Measurements from ENCODE around the gene ITGA2. TPM values are rescaled to one million over a fixed set of nuclear protein-coding genes. Genes with fewer than 3 reads are reported as not detected.

The ITGA2 gene
- total and polyA plus RNA-seq, 4 experiments from 2014 or later: 0.30 to 1.6 (median 0.93) TPM

- peaks cover 9% of the 10 kb centered on the region for H3K4me1 ChIP-seq (ENCODE audit: insufficient read depth, low read length)
- H3K36me3 ChIP-seq (ENCODE audit: insufficient read depth, low read length): no peaks in the 10 kb centered on the region
- POLR2A ChIA-PET (ENCODE audit: partially characterized antibody): interaction anchor here (0.7 kb wide), 1 partner anchor 43 kb away, joined by 3 read pairs; no protein-coding TSS in a partner anchor
- Mint-ChIP-seq H3K4me1 (peaks cover 3 to 20% (median 12%) of the 10 kb centered on the region in 4 donors), H3K27me3 (peaks cover 1% of the 10 kb centered on the region in 2 donors), H3K36me3 (no peaks in the 10 kb centered on the region), H3K27ac (peak overlapping the region in 4 of 7 donors; percentile 1 to 17 (median 4)), H3K4me3 (peak overlapping the region; percentile 55 to 84 (median 77)), H3K9me3 (no peaks in the 10 kb centered on the region)
- H3K27ac ChIP-seq (ENCODE audit: low read depth, low read length): no peak overlapping the region
- CTCF ChIA-PET (ENCODE audit: partially characterized antibody): interaction anchor here (3.4 kb wide), 1 partner anchor 40 kb away, joined by 24 read pairs; no protein-coding TSS in a partner anchor
- intact Hi-C loops (cut with micrococcal nuclease): loop anchor here (2.0 to 5.0 kb wide), 4 partner anchors 40 to 119 kb away; partner anchors contain the start of gene MOCS2
- H3K4me3 ChIP-seq (ENCODE audit: low read length in 2 of 2): peak overlapping the region in 1 of 2 donors; percentile 67
- H3K27me3 ChIP-seq (ENCODE audit: insufficient read depth, low read length): no peaks in the 10 kb centered on the region
- DNase-seq: peak in 3 of 5 donors; percentile 1 to 19 (median 13)
- H3K9me3 ChIP-seq (ENCODE audit: control insufficient read depth in 1 of 2, low read length in 2 of 2): no peaks in the 10 kb centered on the region
Observed at GRCh38 chr5:52988335-52989024, 672 bp upstream of the ITGA2 start.

GRCh38 chr5:52989781-52990527, 802 bp downstream of the ITGA2 start:
- H3K36me3 ChIP-seq (ENCODE audit: insufficient read depth, low read length): no peaks in the 10 kb centered on the region
- Mint-ChIP-seq H3K4me1 (peaks cover 3 to 20% (median 12%) of the 10 kb centered on the region in 4 donors), H3K9me3 (no peaks in the 10 kb centered on the region), H3K27me3 (peaks cover 0 to 1% of the 10 kb centered on the region in 2 donors), H3K27ac (peak overlapping the region in 1 of 7 donors; percentile 17), H3K4me3 (peak overlapping the region; percentile 76 to 88 (median 80)), H3K36me3 (no peaks in the 10 kb centered on the region)
- H3K4me3 ChIP-seq (ENCODE audit: low read length in 2 of 2): peak overlapping the region; percentile 67 to 84
- H3K27ac ChIP-seq (ENCODE audit: low read depth, low read length): no peak overlapping the region
- intact Hi-C loops (cut with micrococcal nuclease): loop anchor here (2.0 to 5.0 kb wide), 4 partner anchors 41 to 117 kb away; partner anchors contain the start of gene MOCS2
- ChIA-PET CTCF (ENCODE audit: partially characterized antibody) (interaction anchor here (0.7 to 3.4 kb wide), 4 partner anchors 17 to 108 kb away, joined by 3 to 24 read pairs (median 4); no protein-coding TSS in a partner anchor), POLR2A (ENCODE audit: partially characterized antibody) (no interaction called here)
- no peaks in the 10 kb centered on the region for H3K27me3 ChIP-seq (ENCODE audit: insufficient read depth, low read length)
- H3K9me3 ChIP-seq (ENCODE audit: control insufficient read depth in 1 of 2, low read length in 2 of 2): no peaks in the 10 kb centered on the region
- H3K4me1 ChIP-seq (ENCODE audit: insufficient read depth, low read length): peaks cover 9% of the 10 kb centered on the region
- peak in 4 of 5 donors; percentile 15 to 29 (median 23) for DNase-seq

- Histone ChIP-seq H3K36me3 (ENCODE audit: insufficient read depth, low read length) (no peaks in the 10 kb centered on the region), H3K27ac (ENCODE audit: low read depth, low read length) (no peak overlapping the region), H3K4me3 (ENCODE audit: low read length in 2 of 2) (no peak overlapping the region), H3K4me1 (ENCODE audit: insufficient read depth, low read length) (peaks cover 9% of the 10 kb centered on the region), H3K9me3 (ENCODE audit: control insufficient read depth in 1 of 2, low read length in 2 of 2) (no peaks in the 10 kb centered on the region), H3K27me3 (ENCODE audit: insufficient read depth, low read length) (no peaks in the 10 kb centered on the region)
- intact Hi-C loops (cut with micrococcal nuclease): no loop called here
- CTCF ChIA-PET (ENCODE audit: partially characterized antibody): interaction anchor here (0.7 to 3.4 kb wide), 3 partner anchors 16 to 107 kb away, joined by 3 to 24 read pairs (median 4); no protein-coding TSS in a partner anchor
- no peak overlapping the region for H3K27ac Mint-ChIP-seq
- no peak for DNase-seq
- H3K4me3 Mint-ChIP-seq: peak overlapping the region in 5 of 8 donors; percentile 5 to 81 (median 79)
- peaks cover 3 to 20% (median 12%) of the 10 kb centered on the region in 4 donors for H3K4me1 Mint-ChIP-seq
- H3K27me3 Mint-ChIP-seq: peaks cover 0 to 1% of the 10 kb centered on the region in 2 donors
- no peaks in the 10 kb centered on the region for H3K9me3 Mint-ChIP-seq
- H3K36me3 Mint-ChIP-seq: no peaks in the 10 kb centered on the region
- POLR2A ChIA-PET (ENCODE audit: partially characterized antibody): no interaction called here
Observed at GRCh38 chr5:52990528-52990925, 1.4 kb downstream of the ITGA2 start.

- ChIA-PET CTCF (ENCODE audit: partially characterized antibody) (no interaction called here), POLR2A (ENCODE audit: partially characterized antibody) (no interaction called here)
- H3K4me3 Mint-ChIP-seq: no peak overlapping the region
- Histone ChIP-seq H3K27ac (ENCODE audit: low read depth, low read length) (no peak overlapping the region), H3K9me3 (ENCODE audit: control insufficient read depth in 1 of 2, low read length in 2 of 2) (no peaks in the 10 kb centered on the region), H3K36me3 (ENCODE audit: insufficient read depth, low read length) (no peaks in the 10 kb centered on the region), H3K27me3 (ENCODE audit: insufficient read depth, low read length) (no peaks in the 10 kb centered on the region), H3K4me3 (ENCODE audit: low read length in 2 of 2) (no peak overlapping the region), H3K4me1 (ENCODE audit: insufficient read depth, low read length) (peaks cover 9% of the 10 kb centered on the region)
- H3K27me3 Mint-ChIP-seq: peaks cover 0 to 1% of the 10 kb centered on the region in 2 donors
- no peaks in the 10 kb centered on the region for H3K9me3 Mint-ChIP-seq
- H3K4me1 Mint-ChIP-seq: peaks cover 3 to 12% (median 7%) of the 10 kb centered on the region in 4 donors
- intact Hi-C loops (cut with micrococcal nuclease): no loop called here
- H3K36me3 Mint-ChIP-seq: no peaks in the 10 kb centered on the region
- no peak overlapping the region for H3K27ac Mint-ChIP-seq
- DNase-seq: no peak
Observed at GRCh38 chr5:52993367-52993766, 4.2 kb downstream of the ITGA2 start.

- Histone ChIP-seq H3K27me3 (ENCODE audit: insufficient read depth, low read length) (no peaks in the 10 kb centered on the region), H3K9me3 (ENCODE audit: control insufficient read depth in 1 of 2, low read length in 2 of 2) (no peaks in the 10 kb centered on the region), H3K4me1 (ENCODE audit: insufficient read depth, low read length) (peaks cover 9% of the 10 kb centered on the region), H3K4me3 (ENCODE audit: low read length in 2 of 2) (no peak overlapping the region), H3K27ac (ENCODE audit: low read depth, low read length) (no peak overlapping the region), H3K36me3 (ENCODE audit: insufficient read depth, low read length) (no peaks in the 10 kb centered on the region)
- Mint-ChIP-seq H3K4me1 (peaks cover 0 to 8% (median 4%) of the 10 kb centered on the region in 4 donors), H3K27ac (no peak overlapping the region), H3K9me3 (no peaks in the 10 kb centered on the region), H3K36me3 (no peaks in the 10 kb centered on the region), H3K4me3 (no peak overlapping the region), H3K27me3 (no peaks in the 10 kb centered on the region)
- ChIA-PET CTCF (ENCODE audit: partially characterized antibody) (no interaction called here), POLR2A (ENCODE audit: partially characterized antibody) (no interaction called here)
- no peak for DNase-seq
- intact Hi-C loops (cut with micrococcal nuclease): no loop called here
Observed at GRCh38 chr5:52994266-52994665, 5.1 kb downstream of the ITGA2 start.

- intact Hi-C loops (cut with micrococcal nuclease): no loop called here
- Mint-ChIP-seq H3K36me3 (no peaks in the 10 kb centered on the region), H3K27me3 (no peaks in the 10 kb centered on the region), H3K27ac (no peak overlapping the region), H3K9me3 (no peaks in the 10 kb centered on the region), H3K4me3 (no peak overlapping the region), H3K4me1 (peaks cover 0 to 2% (median 2%) of the 10 kb centered on the region in 4 donors)
- H3K4me3 ChIP-seq (ENCODE audit: low read length in 2 of 2): no peak overlapping the region
- no peak overlapping the region for H3K27ac ChIP-seq (ENCODE audit: low read depth, low read length)
- peaks cover 3% of the 10 kb centered on the region for H3K4me1 ChIP-seq (ENCODE audit: insufficient read depth, low read length)
- ChIA-PET POLR2A (ENCODE audit: partially characterized antibody) (no interaction called here), CTCF (ENCODE audit: partially characterized antibody) (no interaction called here)
- no peaks in the 10 kb centered on the region for H3K27me3 ChIP-seq (ENCODE audit: insufficient read depth, low read length)
- no peak for DNase-seq
- no peaks in the 10 kb centered on the region for H3K36me3 ChIP-seq (ENCODE audit: insufficient read depth, low read length)
- H3K9me3 ChIP-seq (ENCODE audit: control insufficient read depth in 1 of 2, low read length in 2 of 2): no peaks in the 10 kb centered on the region
Observed at GRCh38 chr5:52995095-52995494, 5.9 kb downstream of the ITGA2 start.

- H3K9me3 Mint-ChIP-seq: no peaks in the 10 kb centered on the region
- intact Hi-C loops (cut with micrococcal nuclease): no loop called here
- H3K4me3 Mint-ChIP-seq: no peak overlapping the region
- H3K36me3 Mint-ChIP-seq: no peaks in the 10 kb centered on the region
- no peaks in the 10 kb centered on the region for H3K36me3 ChIP-seq (ENCODE audit: insufficient read depth, low read length)
- no peak for DNase-seq
- CTCF ChIA-PET (ENCODE audit: partially characterized antibody): no interaction called here
- no peaks in the 10 kb centered on the region for H3K27me3 Mint-ChIP-seq
- H3K4me1 ChIP-seq (ENCODE audit: insufficient read depth, low read length): no peaks in the 10 kb centered on the region
- no peak overlapping the region for H3K27ac ChIP-seq (ENCODE audit: low read depth, low read length)
- no peak overlapping the region for H3K4me3 ChIP-seq (ENCODE audit: low read length in 2 of 2)
- POLR2A ChIA-PET (ENCODE audit: partially characterized antibody): no interaction called here
- H3K4me1 Mint-ChIP-seq: no peaks in the 10 kb centered on the region
- H3K27me3 ChIP-seq (ENCODE audit: insufficient read depth, low read length): no peaks in the 10 kb centered on the region
- no peaks in the 10 kb centered on the region for H3K9me3 ChIP-seq (ENCODE audit: control insufficient read depth in 1 of 2, low read length in 2 of 2)
- no peak overlapping the region for H3K27ac Mint-ChIP-seq
Observed at GRCh38 chr5:52995914-52996313, 6.8 kb downstream of the ITGA2 start.

Data from CD4-positive, alpha-beta memory T cell (primary cell).